Islet of Langerhans (tissue), 1 donor: ENCODE data around the gene TAC4.
A peak's percentile ranks its signal among the peaks of the same experiment; 100 is the strongest.

Experiments used
- FAIRE-seq: peaks from one replicate; lab custom pipeline; 2011; peaks lifted over from hg19 to GRCh38; lab: Jason Lieb, UNC

The TAC4 gene

DNA sequence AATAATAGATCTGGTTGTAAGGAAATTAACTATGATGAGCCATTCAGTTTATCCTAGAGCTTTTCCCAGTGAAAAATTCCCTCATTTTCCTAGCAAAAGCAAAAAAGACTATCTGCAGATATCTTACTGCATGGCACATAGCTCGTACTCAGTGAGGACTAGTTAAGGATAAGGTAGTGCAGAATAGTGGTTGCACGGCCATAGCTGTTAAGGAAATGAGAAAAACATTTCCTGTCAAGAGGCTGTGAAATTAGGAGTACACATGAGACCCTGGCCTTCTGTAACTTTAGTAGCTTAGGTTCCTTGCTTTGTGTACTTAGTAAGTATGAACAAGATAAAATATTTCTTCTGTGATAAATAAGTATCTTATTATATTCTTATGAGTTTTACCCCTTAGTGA lies 49.1 kb downstream of the TAC4 start:
- no peak for FAIRE-seq

DNA sequence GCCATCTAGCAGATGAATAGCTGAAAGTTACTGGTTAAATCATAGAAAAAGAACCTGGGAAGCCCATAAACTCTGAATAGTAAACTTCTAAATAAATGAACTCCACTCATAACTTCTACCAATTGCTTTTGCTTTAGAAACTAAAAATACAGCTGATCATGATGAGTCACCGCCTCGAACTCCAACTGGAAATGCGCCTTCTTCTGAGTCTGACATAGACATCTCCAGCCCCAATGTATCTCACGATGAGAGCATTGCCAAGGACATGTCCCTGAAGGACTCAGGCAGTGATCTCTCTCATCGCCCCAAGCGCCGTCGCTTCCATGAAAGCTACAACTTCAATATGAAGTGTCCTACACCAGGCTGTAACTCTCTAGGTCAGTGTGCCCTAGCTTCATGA lies 49.7 kb downstream of the TAC4 start:
- no peak for FAIRE-seq

DNA sequence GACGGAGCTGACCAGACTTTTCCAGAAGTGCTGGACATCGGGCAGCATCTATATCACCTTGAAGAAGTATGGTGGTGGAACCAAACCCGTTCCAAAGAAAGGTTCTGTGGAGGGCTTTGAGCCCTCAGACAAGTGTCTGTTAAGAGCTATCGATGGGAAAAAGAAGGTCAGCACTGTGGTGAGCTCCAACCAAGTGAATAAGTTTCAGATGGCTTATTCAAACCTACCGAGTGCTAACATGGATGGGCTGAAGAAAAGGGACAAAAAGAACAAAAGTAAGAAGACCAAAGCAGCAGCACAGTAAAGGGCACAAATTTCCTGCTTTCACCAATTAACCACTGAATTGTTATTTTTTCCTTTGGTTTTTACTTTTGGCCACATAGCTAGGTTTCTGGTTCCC lies 52.5 kb downstream of the TAC4 start:
- FAIRE-seq = no peak

DNA sequence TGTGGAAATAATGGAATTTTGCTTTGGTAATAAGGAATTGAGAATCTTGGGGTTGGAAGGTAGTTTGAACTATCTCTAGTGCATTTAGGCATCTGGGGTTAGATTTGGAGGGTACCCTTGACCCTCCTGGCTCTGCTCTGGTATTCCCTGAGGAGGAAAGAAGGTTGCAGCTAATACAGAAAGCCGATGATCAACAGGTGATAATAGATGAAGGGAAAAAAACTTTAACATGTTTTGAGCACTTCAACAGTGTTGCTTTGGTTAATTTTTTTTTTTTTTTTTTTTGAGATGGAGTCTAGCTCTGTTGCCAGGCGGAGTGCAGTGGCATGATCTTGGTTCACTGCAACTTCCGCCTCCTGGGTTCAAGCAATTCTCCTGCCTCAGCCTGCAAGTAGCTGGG lies 54.6 kb downstream of the TAC4 start:
- FAIRE-seq = no peak

DNA sequence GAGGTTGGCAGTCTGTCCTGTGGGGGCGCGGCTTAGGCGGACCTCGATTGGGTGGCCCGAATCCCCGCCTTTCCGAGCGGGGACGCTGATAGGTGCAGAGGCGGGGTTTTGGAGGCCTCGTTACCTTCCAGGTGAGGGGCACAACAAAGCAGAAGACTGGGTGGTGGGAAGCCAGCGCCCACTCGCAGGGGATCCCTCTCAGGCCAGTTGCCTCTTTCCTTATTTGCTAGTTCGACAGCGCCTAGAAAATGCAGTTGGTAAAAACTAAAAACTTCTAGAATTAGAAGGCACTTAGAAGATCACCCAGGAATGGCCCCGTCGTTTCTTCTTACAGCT lies 58.7 kb downstream of the TAC4 start:
- FAIRE-seq = no peak

DNA sequence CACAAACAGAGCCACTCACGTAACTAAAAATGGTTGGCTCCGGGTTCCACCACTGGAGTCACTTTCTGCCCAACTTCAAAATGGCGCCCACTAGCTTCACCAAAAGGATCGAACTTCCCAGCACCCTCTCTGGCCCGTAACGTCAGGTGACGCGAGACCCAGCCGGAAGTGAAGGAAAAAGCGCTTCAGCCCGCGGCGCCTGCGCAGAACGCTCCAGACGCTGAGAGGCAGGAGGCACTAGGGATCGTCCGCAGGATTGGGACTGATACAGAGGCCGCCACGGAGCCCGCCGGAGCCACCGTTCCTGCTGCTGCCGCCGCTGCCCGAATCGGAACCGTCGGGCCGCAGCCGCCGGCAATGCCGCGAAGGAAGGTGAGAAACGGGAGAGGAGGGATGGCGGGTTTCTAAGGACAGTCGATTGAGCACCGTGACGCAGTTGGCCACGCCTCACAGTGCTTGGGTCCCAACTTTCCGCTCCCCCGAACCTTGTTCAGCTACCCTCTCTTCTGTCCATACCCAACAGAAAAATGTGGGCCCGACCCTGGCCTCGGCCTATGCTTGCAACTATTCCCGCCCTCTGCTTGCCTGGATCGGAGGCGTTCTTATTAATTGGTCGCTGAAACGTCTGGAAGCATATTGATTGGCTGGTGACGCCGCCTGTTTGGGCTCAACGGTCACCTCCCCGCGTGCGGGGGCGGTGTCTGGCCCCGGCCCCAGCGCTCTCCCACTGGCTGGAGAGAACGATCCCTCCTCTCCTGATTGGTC lies 59.2 kb downstream of the TAC4 start, which contains the start of gene KAT7:
Gene KAT7 (plus strand): TSS at position 204 of the 765 bp plus-strand sequence. CDS start 154 bp downstream, at position 358.
- peak; percentile 94 for FAIRE-seq
